Left hindlimb (tissue), 1 donor: ENCODE data around the gene EYS.
"Not testable (repeated sequence)": the region's sequence is repeated elsewhere in the genome, so short reads cannot be mapped to it uniquely, and the experiment has no call there.

Experiments used
- DNase-seq: peaks from one replicate; pipeline ENCODE4 v3.0.0-alpha.2; 2018

EYS gene

DNA sequence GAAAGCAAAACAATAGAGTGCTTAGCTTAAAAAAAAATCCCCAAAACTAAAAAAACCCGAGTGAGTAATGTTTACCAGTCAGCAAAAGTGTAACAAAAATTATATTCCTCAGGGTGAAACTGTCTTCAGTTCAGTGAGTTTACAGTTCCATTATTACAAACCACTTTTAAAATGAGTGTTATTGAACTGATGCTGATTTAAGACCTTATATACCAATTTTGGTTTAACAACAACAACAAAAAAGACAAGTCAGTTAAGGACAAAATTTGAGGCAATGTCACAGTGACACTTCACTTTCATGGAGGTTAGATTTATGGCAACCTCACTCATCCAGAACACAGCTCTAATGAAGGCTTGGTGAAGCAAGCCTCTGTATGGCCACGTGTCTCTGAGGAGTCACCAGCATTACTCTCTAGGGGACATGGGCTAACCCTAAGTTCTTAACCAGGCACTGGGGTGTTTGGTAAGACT lies 1440.6 kb downstream of the EYS start:
- no peak for DNase-seq

DNA sequence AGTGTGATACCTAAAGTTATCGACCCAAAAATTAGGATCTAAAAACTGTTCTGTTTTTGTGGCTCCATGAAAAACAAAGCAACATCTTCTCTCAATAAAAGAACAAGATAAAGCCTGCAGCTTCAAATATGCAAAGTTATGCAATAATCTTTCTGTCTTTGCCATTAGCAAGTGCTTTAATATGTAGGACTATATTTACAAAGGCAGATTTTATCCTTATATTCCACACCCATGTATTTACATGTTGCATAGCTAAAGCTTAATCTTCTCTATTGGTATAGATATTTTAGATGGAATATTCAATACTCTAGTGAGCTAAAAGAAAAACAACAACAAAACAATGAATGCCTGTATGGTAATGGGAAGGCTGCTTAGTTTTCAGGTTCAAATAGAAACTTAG lies 1443.2 kb downstream of the EYS start:
- no peak for DNase-seq

DNA sequence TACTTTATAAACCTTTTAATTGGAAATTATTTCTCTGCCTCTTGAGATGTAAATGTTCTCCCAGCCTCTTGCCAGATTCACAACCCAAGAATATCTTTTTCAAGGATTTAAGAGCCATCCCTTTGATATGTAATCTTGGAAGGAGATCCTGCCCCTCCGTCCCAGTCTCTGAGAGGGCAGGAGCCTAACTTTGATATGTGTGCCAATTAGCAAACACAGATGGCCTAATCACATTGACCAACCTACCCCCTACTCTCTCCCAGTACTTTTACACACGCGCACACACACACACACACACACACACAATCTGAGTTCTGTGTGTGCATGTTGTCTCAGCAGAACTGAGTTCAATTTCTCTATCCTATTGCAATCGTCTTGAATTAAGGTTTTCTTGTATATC lies 1447.7 kb downstream of the EYS start:
- no peak for DNase-seq

DNA sequence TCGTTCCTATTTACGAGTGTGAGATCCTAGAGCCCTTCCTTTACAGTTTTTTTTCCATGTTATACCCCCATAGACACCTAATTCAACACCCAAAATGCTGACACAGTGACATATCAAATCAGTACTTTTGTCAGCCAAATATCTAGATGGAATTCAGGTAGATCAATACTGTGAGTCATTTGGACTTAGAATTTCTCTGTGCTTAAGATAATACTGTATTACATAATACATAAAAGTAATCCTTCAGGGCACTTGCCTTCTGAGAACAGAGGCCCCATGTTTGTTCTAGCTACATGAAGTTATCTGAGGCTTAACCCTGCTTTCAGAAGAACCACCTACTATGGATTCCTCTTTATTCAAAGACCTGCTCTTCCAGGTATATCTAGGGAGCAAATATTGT lies 1448.3 kb downstream of the EYS start:
- DNase-seq: no peak

DNA sequence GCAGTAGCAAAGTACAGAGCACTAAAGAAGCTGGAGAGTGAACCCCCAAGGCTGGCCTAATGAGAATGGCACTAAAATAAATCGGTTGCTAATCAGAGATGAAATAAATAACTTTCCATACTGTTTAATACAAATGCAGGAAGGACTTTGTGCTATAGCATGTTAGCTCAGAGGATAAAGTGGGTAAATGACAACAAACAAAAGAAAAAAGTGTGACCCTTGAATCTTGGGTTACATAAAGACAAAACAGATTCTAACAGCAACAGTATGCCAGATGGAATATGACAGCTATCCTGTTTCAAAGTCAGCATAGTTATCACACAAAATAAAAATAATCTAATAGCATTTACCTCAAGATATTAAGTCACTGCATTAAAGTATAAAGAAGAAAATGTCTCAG lies 1448.7 kb downstream of the EYS start:
- DNase-seq: no peak

DNA sequence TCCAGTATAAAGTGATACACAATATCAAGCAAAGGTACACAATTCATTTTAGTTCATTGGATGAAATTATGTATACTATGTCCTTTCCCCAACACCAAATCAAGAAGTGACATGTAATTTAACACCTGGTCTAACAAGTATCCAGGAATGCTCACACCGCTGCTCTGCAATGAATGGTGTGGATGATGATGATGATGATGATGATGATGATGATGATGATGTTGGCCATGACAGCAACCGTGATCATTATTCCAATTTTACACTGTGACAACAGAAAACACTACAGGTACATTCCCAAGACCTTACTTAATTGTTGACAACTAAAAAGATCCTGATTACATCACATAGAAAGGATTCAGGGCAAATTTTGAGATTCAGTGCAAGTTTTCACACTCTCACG lies 1449.4 kb downstream of the EYS start:
- no peak for DNase-seq

DNA sequence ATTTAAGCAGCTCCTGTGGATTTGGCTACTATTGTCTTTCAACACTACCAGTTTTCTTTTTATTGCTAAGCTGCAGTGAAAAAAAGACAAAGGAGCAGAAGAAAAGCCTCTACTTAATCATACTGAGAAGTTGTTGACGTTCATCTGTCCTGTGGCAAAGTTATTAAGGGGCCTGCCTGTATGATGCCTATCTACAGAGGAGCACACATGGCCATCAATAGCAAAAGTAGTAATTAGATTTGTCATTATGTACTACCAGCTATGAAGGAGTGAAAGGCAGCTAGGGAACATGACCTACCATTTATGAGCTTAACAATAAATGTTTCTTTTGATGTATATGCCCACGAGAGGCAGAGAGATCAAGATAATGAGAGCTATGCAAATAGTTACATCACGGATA lies 1450.5 kb downstream of the EYS start:
- no peak for DNase-seq

DNA sequence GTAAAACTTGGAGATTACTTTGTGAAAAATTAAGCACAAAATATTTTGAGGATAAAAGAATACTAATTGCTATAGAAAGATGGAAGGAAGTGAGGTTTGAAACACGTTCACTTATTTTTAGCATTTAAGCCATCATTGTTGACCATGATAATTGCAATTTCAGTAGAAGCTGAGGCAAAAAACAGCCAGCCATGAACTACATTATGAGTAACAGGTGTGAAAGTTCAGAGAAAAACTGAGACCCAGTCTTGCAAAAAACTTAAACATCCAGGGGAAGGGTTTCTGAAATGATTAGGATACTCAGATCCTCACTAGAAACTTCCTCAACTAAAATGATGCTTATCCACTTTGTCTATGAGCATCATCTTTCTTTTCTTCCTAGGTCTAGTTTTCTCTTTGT lies 1452.0 kb downstream of the EYS start:
- DNase-seq: no peak

DNA sequence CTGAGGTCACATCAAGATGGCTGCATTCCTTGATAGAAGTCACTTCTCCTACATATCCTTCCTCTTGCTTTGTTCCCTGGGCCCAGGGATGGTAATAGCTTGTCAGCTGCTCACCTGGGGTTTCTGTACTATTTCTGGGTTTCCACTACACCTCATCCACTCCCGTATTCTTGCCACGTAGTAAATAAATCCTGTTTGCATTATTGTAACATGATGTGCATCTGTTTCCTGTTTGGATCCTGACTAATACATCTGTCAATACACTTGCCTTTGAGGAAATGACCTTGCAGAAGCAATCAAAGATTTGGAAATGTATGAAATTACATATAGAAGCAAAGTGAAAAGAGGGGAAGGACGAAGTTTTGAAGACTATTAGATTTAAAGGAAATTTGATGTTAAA lies 1452.5 kb downstream of the EYS start:
- no peak for DNase-seq

DNA sequence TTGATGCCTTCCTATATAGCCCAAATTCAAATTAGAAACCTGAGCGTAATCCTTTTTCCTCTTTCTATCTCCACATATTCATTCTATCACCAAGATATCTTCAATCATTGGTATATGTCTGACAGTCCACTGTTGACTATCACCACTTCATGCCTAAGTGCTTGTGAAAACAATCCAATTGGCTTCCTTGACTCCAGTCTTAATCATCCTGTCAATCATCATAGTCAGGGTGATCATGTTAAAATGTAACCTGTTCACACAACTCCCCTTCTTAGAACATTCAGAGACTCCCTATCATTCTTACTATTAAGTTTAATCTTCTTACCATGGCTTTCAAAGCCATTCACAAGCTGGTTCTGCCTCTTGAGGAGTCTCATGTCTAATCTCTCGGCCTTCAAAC lies 1454.8 kb downstream of the EYS start:
- DNase-seq: no peak

DNA sequence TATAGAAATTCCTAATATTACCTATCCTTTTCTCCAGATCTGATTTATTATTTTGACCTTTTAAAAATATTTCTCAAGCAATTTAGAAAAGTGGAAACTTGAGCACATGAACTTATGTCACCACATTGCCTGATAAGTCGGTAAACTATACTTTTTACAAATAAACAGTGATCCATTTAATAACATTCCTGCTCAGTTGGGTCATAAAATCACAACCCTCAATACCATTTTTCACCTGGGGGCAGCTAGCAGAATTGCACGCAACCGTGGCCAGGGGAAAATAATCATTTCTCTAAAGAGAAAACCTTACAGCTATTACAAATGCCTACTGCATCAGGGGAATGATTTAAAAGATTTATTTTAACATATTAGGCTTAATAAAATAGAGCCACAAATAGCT lies 1456.9 kb downstream of the EYS start:
- DNase-seq: no peak

DNA sequence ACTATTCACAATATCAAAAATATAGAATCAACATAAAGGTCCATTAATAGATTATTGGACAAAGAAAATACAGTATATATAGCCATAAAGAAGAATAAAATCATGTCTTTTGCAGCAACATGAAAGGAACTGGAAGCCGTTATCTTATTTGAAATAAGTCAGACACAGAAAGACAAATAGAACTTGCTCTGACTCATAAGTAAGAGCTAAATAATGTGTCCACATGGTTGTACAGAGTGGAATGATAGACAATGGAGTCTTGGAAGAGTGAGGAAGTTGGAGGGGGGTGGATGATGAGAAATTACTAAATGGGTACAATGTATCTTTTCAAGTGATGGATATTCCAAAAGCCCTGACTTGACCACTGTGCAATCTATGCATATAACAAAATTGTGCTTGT lies 1457.9 kb downstream of the EYS start:
- no peak for DNase-seq

DNA sequence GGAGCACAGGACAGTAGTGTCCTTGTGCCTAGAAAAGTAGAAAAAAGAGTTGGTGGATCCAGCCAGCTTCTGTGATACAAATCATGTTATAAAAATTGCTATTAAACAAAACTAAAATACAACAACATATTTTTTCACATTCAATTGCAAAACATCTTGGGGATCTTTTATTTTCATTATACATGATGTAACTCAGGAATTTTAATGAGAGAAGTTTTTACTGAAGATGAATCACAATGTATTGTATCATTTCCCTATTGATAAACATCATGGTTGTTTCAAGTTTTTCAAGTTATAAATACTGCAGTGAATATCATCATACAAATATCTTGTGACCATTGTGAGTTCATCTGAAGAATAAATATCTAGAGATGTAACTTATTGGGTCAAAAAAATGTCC lies 1463.4 kb downstream of the EYS start:
- no peak for DNase-seq

DNA sequence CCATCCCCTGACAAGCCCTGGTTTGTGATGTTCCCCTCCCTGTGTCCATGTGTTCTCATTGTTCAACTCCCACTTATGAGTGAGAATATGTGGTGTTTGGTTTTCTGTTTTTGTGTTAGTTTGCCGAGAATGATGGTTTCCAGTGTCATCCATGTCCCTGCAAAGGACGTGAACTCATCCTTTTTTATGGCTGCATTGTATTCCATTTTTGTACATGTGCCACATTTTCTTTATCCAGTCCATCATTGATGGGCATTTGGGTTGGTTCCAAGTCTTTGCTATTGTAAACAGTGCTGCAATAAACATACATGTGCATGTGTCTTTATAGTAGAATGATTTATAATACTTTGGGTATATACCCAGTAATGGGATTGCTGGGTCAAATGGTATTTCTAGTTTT lies 1468.1 kb downstream of the EYS start:
- not testable (repeated sequence) for DNase-seq

DNA sequence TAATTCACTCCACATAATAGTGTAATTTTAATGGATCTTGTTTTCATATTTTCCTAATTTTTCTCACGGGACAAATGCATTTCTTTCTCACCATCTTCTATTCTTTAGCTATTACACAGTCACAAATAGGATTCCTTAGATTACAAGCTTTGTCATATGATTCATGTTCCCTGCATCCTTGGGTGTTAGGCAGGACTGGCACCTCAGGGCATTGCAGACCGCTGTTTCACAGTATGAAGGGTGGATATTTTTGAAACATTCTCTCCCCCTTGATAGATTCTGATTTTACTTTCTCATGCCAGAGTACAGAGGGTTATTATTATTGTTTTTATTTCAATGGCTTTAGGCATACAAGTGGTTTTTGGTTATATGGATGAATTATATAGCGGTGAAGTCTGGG lies 1469.0 kb downstream of the EYS start:
- no peak for DNase-seq

DNA sequence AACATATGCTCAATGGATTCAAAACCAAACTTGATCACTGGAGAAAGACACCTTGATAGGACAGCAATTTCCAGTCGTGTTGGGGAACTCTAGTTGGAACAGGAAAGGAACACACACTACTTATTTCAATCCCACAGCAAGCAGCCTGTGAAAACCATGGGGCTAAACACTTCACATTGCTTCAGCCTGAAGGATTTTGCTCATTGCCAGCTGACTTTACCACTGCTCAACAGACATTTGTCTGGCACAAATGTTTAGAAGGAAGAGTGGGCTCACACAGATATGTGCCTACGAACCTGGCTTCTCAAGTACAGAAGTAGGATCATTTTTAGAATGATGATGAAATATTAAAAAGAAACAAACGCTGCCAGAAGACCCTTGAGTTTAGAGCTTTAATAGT lies 1473.3 kb downstream of the EYS start:
- no peak for DNase-seq

DNA sequence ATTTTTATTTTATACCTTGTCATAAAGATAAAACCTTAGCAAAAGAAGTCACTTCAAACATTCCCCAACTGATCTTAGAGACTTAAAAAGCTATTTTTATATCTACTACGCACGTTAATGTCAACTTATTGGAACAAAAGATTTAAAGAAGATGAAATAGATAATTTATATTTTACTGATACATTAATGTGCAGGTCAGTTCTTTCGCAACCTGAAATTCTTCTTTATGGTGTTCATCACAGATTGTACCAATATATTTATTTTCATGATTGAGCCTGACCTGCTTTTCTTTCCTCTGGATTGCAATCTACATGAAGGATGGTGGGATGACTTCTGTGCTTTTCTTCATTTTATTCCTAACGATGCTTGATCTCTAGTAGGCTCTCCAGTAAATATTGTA lies 1475.1 kb downstream of the EYS start:
- DNase-seq: no peak

DNA sequence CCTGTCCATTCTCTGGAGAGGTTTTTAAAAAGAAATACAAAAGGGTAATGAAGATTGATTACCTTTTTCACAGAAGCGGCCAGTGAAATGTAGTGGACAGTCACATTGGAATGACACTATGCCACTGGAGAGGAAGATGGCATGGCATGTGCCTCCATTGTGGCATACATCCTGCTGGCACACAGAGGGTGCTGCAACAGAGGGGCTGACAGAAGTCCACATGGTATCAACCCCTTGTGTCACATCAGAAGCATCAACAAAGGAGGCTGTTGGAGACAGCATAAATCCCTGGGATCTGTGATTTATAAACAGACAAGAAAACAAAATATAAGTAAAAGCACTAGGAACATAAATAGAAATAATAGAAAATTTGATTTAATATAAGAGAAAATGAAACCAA lies 1476.5 kb downstream of the EYS start:
- no peak for DNase-seq

DNA sequence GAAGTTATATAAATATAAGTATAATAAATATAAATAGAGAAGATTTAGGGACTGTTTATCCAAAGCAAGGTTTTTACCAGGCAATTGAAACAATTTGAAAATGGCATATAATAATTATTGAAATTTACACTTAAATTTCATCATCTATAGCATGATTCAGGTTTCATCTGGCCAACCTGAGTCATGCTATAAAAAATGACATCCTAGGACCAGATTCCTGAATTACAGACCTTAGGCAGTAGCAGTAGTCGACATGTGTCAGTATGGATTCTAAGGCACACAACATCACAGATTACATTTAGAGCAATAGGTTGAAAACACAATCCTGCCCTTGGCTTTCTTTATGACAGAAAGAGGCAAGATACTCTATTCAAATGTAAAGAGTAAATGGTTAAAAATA lies 1479.2 kb downstream of the EYS start:
- DNase-seq: no peak

DNA sequence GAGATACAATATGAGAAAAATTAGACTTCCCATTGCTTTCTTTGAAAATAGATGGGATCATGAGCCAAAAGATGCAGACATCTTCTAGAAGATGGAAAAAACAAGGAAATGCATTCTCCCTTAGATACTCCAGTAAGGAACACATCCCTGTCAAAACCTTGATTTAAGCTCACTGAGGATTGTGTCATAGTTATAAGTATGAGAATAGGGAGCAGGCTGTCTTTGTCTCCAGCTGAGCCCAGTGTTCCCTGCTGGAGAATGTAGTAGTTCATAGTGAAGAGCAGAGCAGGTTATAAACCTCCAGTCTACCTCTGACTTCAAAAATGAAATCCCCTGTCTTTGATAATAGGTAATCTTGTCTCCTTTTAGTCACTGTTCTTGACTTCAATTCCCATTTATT lies 1481.5 kb downstream of the EYS start:
- DNase-seq: no peak

DNA sequence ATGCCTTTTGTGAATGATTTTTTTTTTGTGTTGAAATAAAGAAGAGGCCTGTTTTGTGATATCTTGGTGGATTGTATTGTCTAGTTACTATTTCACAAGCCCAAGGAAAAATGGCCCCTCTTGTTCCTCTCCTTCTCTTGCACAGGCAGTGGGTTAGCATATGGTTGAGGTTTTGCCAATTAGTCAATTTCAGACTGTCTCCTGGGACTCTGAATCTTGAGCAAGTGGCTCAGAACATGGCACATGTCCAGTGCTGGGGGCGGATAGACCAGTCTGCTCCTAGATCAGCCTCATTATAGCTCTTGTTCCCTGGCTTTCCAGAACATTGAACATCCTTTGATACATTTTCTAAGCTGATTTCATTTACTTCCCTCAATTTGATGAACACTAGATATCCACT lies 1482.2 kb downstream of the EYS start:
- DNase-seq: no peak

DNA sequence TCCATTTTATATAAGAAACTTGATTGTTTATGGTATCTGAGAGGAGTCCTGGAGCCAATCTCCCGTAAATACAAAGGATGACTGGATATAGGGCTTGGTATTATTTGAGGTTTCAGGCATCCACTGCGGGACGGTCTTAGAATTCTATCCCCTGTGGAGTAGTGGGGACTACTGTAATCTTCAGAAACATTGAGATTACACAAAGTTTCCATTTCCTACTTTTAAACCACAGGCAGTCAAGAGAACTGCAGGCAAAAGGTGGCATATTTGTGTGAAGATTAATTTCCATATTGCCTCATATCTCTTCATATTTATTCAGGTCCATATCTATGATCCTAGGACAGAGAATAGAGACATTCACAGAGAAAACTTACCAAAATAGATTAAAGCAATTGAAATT lies 1485.2 kb downstream of the EYS start:
- no peak for DNase-seq

DNA sequence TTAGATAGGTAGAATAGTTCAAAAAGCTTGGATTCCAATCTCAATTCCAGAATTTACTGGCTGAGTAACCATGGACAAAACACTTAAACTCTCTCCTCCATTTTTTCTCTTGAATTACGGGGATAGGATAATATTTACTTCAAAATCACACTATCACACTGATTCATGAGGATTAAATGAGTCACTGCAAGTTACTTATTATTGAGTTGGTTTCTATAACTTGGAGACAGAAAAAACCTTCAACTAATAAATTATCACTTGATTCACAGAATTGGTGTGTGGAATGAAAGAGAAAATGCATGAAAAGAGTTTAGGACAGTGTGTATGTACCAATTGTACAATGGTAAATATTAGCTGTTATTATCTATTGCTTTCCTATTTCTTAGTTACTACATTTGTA lies 1486.2 kb downstream of the EYS start:
- DNase-seq: no peak

DNA sequence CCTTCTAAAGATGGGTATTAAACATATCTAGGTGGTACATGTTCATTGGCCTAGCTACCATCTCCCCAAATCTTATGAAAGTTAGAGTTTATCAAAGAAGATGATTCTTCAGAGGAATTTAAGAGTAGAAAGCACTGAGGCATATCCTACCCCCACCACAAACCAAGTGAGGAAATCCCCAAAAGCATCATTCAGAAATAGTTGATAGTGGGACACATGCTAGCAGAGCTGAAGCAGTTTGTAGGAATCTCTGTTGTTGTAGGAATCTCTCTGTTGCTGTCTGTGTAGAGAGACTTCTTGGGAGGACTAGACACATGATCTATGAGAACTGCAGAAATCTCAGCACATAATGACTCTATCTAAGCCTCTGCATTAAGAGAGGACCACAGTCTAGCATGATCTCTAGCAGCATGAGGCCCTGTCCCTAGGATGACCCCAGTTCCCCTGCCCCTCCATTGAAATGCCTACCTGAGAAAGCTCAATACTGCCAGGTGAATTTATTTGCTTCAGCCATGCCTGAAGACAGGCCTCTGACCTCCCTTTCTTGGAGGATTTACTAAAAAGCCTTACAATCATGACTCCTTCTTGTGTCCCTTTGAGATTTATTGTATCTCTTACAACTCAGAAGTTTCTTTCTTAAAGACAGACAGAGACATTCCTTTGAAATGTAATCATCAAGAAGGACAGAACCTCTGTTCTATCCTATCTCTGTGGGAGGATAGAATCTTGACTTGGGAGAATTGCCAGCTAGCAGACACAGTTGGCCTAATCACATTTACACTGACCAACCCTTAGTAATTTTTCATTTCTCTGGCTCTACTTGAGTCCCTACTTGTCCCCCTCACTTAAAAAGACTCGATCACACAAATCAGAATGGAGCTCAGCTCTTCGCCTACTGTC lies 1489.1 kb downstream of the EYS start:
- DNase-seq: no peak

DNA sequence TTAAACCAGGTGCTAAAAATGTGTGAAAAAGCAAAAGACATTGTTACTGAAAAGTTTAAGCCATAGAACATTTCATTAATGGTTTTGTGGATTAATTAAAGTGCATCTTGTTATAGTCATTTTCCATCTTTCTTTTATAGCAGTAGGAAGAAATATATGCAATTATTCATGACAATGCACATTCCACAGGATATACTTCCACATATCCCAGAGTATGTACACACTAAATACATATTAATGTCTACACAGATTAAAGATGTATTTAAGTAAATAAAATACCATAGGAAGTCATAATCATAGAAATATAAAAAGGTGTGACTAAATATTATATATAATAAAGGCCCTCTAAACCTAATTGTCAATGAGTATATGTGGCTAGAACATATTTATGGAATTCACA lies 1492.7 kb downstream of the EYS start:
- DNase-seq: no peak
